HG03469 (cell line): ENCODE data around the gene DKC1.
A peak's percentile ranks its signal among the peaks of the same experiment; 100 is the strongest.

Experiments
- ATAC-seq: cut with Tn5 transposase; IDR thresholded peaks from one replicate; pipeline ENCODE4 v1.9.1; 2021; ENCODE audit warnings: mild to moderate bottlenecking, moderate library complexity, moderate number of reproducible peaks; ENCODE audit not compliant: unreplicated experiment

The DKC1 gene

DNA sequence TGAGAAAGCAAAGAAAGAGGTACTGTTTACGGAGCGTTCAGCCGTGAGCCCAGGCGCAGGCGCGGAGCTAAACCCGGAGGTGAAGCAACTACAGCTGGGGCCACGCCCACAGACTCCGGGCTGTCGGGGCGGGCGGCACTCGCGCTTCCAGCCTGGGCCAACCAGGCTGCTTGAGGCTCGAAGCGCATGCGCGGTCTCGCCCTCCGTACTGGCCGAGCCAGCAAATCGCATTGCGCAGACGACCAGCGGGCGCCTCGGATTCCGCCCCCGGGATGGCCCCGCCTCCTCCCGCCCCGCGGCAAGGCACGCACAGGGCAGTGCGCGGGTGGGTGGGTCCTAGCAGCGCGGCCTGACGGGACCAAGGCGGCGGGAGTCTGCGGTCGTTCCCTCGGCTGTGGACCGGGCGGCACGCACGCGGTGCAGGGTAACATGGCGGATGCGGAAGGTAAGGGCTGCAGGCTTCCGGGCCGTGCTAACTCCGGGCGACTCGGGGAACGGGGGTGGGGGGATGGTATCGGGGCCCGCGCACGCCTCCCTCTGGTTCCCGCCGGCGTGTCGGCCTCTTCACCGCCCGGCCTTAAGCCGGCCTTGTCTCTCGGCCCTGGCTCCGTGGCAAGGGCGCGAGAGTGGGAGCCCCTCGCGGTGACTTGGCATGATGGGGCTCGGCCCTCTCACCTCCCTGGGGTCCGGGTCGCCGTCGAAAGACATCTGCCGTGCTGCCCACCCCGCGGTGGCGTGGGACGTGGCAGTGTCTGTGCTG is at the start of gene DKC1:
DKC1 (plus strand) TSS at position 328 of the 760 bp plus-strand sequence; CDS start at position 430, 102 bp downstream.
- peak; percentile 91 for ATAC-seq

GRCh38 chrX:154714925-154715324 is 47.7 kb upstream of the DKC1 start:
- no peak for ATAC-seq

GRCh38 chrX:154715825-154716224 is 46.8 kb upstream of the DKC1 start:
- no peak for ATAC-seq

DNA sequence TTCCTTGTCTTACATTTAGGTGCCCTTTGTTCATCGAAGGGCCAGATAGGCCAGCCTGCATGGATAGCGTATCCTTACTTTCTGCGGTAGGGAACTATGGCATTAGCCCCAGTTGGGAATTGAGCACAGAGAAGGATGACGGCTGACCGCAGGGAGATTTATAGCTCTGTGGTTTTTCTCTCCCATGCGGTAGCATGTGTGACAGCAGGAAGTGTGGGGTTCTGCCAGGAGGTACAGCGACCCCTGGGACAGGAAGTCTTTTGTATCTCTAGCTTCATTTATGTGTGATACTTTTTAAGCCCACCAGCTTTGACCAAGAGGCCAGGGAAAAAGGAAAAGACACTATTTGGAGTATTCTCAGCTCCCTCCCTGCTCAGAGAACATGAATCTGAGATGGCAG is 44.8 kb upstream of the DKC1 start:
- ATAC-seq: no peak

DNA sequence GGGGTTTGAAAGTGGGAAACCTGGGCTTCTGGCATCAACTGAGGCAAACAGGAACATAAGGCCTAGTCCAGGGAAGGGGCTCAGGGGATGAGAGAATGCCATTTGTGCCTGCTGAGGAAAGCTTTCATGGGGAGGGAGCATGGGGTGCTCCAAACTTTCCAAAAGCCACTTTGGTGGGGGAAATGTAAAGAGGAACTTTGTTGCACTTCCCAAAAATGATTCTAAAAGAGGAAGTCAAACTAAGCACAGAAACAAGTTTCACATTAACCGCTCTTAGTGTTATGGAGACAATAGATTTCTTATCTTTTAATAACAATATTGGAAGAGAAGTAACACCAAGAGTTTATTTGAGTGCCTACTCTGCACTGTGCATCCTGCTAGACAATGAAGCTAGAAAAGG is 44.0 kb upstream of the DKC1 start:
- no peak for ATAC-seq

DNA sequence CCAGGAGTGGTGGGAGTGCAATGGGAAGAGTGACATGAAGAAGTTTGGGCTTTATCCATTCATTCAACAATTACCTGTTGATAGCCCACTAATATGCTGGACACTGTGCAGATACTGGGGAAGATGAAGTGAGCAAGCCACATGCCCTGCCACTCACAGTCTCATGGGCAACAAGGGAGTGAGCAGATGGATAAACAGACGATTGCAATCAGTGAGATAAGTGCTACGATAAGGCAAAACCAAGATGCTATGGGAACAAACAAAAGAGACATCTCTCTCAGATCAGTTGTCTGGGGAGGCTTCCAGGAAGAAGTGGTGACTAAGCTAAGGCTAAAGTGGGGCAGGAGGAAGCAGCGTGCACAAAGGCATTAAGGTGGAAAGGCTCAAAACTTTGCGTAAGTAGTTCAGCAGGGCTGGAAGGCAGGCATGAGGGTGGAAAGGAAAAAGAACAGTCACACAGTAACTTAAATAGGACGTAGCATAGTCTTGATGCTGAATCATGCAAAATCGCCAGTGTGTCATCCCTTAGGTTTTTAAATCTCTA is 43.5 kb upstream of the DKC1 start:
- ATAC-seq: no peak

- no peak for ATAC-seq
Measured at GRCh38 chrX:154720067-154720466, 42.6 kb upstream of the DKC1 start.

GRCh38 chrX:154721155-154721554 is 41.5 kb upstream of the DKC1 start:
- no peak for ATAC-seq

GRCh38 chrX:154724993-154725756 is 37.5 kb upstream of the DKC1 start:
- ATAC-seq: no peak

- ATAC-seq: no peak
Measured at GRCh38 chrX:154727418-154727817, 35.2 kb upstream of the DKC1 start.

GRCh38 chrX:154727871-154728270 is 34.8 kb upstream of the DKC1 start:
- no peak for ATAC-seq

DNA sequence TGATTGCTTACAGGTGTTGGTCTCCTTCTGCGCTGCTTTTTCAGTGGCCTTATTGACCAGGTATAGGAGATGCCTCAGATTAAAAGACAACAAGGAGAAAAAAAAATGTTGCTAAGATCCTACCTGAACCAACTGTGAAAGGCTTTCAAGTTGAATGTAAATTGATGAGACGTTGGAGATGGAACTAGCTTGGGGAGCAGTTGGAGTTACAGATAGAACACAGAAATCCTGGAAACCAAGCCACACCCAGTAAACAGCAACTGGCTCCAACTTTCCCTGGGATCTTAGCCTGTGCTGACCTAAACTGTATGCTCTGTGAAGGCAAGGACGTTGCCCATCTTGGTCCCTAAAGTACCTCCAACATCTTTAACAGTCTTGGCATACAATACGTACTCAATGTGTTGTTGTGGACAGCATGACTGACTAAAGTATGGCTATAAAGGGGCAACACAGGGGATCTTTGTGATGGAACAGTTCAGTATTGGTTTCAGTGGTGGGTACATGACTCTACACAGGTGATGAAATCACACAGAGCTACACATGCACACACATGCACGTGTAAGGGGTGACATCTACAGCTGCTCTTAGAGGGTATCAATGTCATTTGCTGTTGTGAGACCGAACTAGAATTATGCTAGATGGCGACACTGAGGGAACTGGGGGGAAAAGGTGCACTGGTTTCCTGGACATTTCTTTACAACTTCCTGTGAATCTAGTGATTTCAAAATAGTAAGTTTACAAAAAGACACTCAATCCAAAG is 34.1 kb upstream of the DKC1 start:
- ATAC-seq: no peak

DNA sequence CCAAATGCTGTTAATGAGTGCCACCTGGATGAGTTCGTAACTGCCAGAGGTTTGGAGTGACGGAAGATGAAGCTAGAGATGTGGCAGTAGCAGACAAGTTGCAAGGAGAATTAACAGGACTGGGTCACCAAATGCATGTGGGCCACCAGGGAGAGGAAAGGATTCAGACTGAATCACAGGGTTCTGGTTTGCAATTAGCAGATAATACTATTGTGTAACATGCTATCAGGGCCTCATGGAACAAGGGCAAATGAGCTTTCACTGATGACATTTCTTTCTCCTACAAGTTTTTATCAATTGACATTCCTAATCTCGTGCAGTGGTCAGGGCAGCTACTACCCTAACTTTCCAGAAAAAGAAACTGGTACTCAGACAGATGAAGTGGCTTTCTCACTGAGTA is 33.2 kb upstream of the DKC1 start:
- ATAC-seq: no peak

- ATAC-seq: no peak
Measured at GRCh38 chrX:154730253-154730891, 32.3 kb upstream of the DKC1 start.

GRCh38 chrX:154731184-154731583 is 31.5 kb upstream of the DKC1 start:
- no peak for ATAC-seq

- no peak for ATAC-seq
Measured at GRCh38 chrX:154731881-154732280, 30.8 kb upstream of the DKC1 start.

- ATAC-seq: no peak
Measured at GRCh38 chrX:154732421-154733065, 30.1 kb upstream of the DKC1 start.

DNA sequence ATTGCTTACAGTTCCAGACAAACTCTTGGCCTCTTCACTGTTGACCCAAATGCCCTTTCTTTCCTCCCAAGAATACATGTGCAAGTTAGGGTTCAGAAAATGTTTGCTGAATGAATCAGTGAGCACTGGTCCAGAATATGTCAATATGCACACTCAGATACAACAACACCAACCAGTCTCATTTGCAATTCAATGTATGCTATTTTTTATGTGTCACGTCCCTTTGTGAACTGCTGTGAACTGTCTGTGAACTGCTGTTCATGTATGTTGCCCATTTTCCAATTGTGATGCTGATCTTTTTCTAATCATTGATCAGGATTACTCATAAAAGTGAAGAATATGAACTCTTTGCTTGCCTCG is 29.6 kb upstream of the DKC1 start:
- ATAC-seq: no peak

- ATAC-seq: no peak
Measured at GRCh38 chrX:154734061-154734781, 28.4 kb upstream of the DKC1 start.
